ENCODE measurements around the gene MAD1L1. TPM values are rescaled to one million over a fixed set of nuclear protein-coding genes. Genes with fewer than 3 reads are reported as not detected.

MAD1L1 gene
- total RNA-seq, 4 donors from 2014 or later = 60.3 to 149 (median 73.7) TPM

DNA sequence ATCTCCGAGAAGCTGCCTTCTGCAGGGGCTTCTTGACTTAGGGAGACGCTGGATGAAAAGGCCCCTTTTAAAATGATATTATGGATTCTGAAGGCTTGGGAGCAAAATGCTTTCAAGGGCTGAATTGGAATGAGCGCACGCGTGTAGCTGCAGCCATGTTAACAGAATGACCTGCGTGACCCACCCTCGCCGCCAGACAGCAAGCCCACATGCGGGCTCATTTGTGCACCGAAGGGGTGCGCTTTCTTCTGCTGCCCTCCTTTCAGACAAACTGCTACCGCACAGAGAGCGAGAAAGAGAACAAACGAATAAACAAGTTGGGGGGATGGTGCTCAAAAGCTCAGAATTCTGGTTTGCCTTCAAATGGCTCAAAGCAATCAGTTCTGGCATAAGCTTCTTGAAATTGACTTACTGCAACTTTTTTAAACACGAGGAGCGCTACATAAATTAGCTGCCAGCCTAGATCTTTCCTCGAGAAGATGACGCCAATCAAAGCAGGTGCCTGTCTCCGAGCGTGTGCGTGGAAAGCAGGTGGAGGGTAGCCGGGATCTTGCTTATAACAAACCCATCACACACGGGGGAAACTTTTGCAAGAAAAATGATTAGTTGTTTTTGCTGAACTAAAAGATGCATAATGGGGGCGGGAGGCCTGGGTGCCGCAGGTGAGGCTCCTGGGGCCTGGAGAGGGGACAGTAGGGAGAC, 268.4 kb downstream of the MAD1L1 start:
- H3K4me1 ChIP-seq = no peaks in the 10 kb centered on the region
- H3K9me3 ChIP-seq = peaks cover 0 to 5% (median 0%) of the 10 kb centered on the region in 4 donors
- H3K36me3 ChIP-seq = peaks cover 0 to 43% (median 0%) of the 10 kb centered on the region in 3 donors
- no peak for DNase-seq (ENCODE audit: low spot score in 2 of 2)
- 90 to 93% methylated on average over 25 of the region's 25 CpGs for WGBS, 2 donors
- TF ChIP-seq POLR2A (IDR thresholded peaks at IDR 0.05) (no peak), EP300 (IDR thresholded peaks at IDR 0.05) (no peak)
- TF ChIP-seq, protein P1, sequence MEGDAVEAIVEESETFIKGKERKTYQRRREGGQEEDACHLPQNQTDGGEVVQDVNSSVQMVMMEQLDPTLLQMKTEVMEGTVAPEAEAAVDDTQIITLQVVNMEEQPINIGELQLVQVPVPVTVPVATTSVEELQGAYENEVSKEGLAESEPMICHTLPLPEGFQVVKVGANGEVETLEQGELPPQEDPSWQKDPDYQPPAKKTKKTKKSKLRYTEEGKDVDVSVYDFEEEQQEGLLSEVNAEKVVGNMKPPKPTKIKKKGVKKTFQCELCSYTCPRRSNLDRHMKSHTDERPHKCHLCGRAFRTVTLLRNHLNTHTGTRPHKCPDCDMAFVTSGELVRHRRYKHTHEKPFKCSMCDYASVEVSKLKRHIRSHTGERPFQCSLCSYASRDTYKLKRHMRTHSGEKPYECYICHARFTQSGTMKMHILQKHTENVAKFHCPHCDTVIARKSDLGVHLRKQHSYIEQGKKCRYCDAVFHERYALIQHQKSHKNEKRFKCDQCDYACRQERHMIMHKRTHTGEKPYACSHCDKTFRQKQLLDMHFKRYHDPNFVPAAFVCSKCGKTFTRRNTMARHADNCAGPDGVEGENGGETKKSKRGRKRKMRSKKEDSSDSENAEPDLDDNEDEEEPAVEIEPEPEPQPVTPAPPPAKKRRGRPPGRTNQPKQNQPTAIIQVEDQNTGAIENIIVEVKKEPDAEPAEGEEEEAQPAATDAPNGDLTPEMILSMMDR (IDR thresholded peaks at IDR 0.05) = no peak
- H3K27me3 ChIP-seq = no peaks in the 10 kb centered on the region
- H3K27ac ChIP-seq = no peak overlapping the region
- no peak overlapping the region for H3K4me3 ChIP-seq

DNA sequence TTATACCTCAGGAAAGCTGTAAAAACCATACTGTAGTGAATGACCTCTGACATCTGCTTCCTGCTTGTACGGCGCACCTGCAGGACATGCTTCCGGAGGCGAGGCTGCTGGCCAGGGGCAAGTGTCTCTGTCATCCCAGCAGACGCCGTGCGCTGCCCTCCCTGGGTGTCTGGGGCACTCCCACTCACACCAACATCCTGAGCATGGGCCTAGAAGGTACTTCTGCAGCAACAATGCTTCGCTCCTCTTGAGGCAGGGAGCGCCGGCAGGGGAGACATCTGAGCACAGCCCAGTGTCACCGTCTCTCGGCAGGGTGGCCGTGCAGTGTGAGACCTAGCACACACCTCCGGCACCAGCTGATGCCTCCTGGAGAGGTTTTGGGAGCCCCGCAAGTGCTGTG, 269.2 kb downstream of the MAD1L1 start:
- TF ChIP-seq POLR2A (IDR thresholded peaks at IDR 0.05) = no peak
- TF ChIP-seq, protein P1 (IDR thresholded peaks at IDR 0.05) = no peak
- H3K9me3 ChIP-seq = peaks cover 0 to 5% (median 0%) of the 10 kb centered on the region in 4 donors
- no peak overlapping the region for H3K27ac ChIP-seq
- peaks cover 0 to 40% (median 0%) of the 10 kb centered on the region in 3 donors for H3K36me3 ChIP-seq
- no peak for DNase-seq (ENCODE audit: low spot score in 2 of 2)
- H3K4me3 ChIP-seq = no peak overlapping the region
- H3K4me1 ChIP-seq = no peaks in the 10 kb centered on the region
- H3K27me3 ChIP-seq = no peaks in the 10 kb centered on the region
- 90 to 92% methylated on average over 7 to 15 of the region's 15 CpGs for WGBS, 2 donors

DNA sequence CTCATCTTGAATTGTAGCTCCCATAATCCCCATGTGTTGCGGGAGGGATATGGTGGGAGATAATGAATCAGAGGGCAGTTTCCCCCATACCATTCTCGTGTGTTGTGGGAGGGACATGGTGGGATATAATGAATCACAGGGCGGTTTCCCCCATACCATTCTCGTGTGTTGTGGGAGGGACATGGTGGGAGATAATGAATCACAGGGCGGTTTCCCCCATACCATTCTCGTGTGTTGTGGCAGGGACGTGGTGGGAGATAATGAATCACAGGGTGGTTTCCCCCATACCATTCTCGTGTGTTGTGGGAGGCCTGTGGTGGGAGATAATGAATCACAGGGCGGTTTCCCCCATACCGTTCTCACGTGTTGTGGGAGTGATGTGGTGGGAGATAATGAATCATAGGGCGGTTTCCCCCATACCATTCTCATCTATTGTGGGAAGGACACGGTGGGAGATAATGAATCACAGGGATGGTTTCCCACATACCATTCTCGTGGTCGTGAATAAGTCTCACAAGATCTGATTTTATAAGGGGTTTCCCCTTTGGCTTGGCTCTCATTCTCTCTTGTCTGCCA, 271.0 kb downstream of the MAD1L1 start:
- Histone ChIP-seq H3K4me1 (no peaks in the 10 kb centered on the region), H3K36me3 (peaks cover 0 to 45% (median 0%) of the 10 kb centered on the region in 3 donors), H3K27me3 (no peaks in the 10 kb centered on the region), H3K27ac (no peak overlapping the region), H3K4me3 (no peak overlapping the region), H3K9me3 (peaks cover 0 to 5% (median 0%) of the 10 kb centered on the region in 4 donors)
- no peak for TF ChIP-seq EP300 (IDR thresholded peaks at IDR 0.05)
- no peak for TF ChIP-seq POLR2A (IDR thresholded peaks at IDR 0.05)
- TF ChIP-seq, protein P1 (IDR thresholded peaks at IDR 0.05) = no peak
- WGBS, 2 donors = 82 to 85% methylated on average over 15 of the region's 15 CpGs
- no peak for DNase-seq (ENCODE audit: low spot score in 2 of 2)

DNA sequence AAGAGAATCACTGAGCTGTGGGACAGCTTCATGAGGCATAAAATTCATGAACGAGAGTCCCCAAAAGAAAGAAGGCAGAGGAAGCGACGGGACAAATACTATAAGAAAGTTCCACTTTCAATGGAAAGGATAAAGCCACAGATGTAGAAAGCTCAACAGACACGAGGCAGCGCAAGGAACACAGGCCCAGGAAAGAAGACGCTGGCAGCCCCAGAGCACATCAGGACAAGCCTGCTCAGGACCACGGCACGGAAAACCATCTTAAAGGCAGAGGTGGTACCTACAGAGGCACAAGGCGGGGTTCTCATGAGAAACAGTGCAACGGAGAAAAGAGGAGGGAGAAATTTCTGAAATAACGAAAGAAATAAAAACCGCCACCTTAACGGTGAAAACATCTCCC, 273.4 kb downstream of the MAD1L1 start:
- Histone ChIP-seq H3K36me3 (peaks cover 0 to 53% (median 0%) of the 10 kb centered on the region in 3 donors), H3K4me3 (no peak overlapping the region), H3K27me3 (no peaks in the 10 kb centered on the region), H3K9me3 (peaks cover 0 to 5% (median 0%) of the 10 kb centered on the region in 4 donors), H3K27ac (no peak overlapping the region), H3K4me1 (no peaks in the 10 kb centered on the region)
- TF ChIP-seq POLR2A (IDR thresholded peaks at IDR 0.05) = no peak
- TF ChIP-seq, protein P1 (IDR thresholded peaks at IDR 0.05) = no peak
- TF ChIP-seq EP300 (IDR thresholded peaks at IDR 0.05) = no peak
- DNase-seq (ENCODE audit: low spot score in 2 of 2) = no peak
- 95 to 96% methylated on average over 13 of the region's 13 CpGs for WGBS, 2 donors
